ENCODE data around the gene FAN1.
"Not testable (repeated sequence)": the region's sequence is repeated elsewhere in the genome, so short reads cannot be mapped to it uniquely, and the experiment has no call there.

FAN1 gene
- 78.1 to 116 (median 99.3) reads per million in 3 experiments for total RNA-seq

- peak; percentile 67 for DNase-seq
These were observed at the start of gene FAN1 for GRCh38 chr15:30903497-30904187. TSS of gene FAN1 (plus strand) at chr15:30903915. CDS start at chr15:30904664, 749 bp downstream.

GRCh38 chr15:30859091-30859874 lies 44.4 kb upstream of the FAN1 start:
- DNase-seq, result peak; percentile 9

- no peak for DNase-seq
These were observed 38.5 kb upstream of the FAN1 start for GRCh38 chr15:30865257-30865656.

- DNase-seq, result no peak
These were observed 33.0 kb upstream of the FAN1 start for GRCh38 chr15:30870681-30871080.

DNA sequence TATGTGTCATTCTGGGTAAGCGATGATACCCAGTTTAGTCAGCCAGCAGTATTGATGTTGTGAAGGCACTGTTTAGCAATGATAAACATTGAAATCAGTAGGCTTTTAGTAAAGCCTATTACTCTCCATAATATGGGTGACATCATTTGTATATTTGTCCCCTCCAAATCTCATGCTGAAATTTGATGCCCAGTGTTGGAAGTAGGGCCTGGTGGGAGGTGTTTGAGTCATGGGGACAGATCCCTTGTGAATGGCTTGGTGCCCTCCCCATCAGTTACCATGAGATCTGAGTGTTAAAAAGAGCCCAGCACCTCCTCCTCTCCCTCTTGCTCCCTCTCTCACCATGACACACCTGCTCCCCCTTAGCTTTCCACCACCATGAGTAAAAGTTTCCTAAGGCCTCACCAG lies 31.4 kb upstream of the FAN1 start:
- DNase-seq, result no peak

- DNase-seq, result no peak
These were observed 26.6 kb upstream of the FAN1 start for GRCh38 chr15:30877070-30877469.

DNA sequence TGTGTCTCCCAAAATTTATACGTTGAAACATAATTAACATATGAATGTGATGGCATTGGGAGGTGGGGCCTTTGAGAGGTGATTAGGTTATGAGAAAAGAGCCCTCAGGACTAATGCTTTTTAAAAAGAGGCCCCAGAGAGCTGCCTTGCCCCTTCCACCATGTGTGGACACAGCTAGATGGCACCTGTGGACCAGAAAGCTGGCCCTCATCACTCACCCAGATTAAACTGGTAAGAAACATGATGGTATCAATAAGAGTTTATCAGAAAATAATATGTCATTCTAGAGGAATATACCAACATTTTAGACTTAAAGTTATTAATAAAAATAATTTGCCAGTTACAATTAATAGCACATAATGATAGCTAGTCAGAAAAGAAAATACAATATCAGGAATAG lies 25.2 kb upstream of the FAN1 start:
- no peak for DNase-seq

DNA sequence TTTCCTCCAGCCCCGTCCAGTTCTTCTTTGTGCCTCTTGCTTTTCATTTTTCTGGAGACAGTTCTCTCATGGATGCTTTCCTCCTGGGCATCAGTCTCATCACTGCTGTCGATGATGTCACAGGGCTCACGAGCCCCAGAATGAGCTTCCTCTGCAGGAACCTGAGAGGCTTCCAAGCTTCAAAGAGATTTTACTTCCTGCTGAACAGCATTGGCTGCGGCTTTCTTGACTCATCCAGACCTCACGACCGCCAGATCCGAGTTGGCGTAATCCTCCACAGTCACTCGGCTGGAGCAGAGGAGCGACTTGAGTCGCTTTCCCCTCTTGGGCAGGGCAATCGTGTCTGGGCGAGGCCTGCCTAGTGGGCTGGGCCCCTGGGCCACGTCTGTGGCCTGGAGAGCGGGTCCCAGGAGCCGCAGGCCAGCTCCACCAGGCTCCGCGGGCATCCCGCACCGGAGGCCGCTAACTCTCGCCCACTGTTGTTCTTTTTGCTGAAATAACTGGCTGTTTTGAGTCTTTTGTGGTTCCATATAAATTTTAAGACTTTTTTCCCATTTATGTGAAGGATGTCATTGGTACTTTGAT lies 20.8 kb upstream of the FAN1 start:
- DNase-seq, result peak; percentile 21

- DNase-seq, result not testable (repeated sequence)
These were observed 20.0 kb upstream of the FAN1 start for GRCh38 chr15:30883666-30884065.

DNA sequence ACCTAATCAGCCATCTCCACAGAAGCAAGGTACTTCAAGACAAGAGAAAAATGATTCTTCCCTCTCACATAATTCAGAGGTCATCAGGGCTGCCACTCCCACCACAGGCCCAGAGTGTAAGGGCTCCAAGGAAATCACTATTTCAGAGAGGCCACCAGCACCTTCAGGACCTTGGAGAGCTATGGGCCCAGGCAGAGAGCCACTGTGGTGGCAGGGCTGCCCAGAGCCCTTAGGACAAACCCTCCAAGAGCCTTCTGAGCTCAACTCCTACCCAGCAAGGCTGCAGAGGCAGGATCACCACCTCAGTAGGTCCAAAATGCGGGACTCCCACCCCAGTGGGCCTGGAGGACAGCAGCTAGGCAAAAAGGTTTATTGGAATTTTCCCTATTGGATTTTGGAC lies 17.9 kb upstream of the FAN1 start:
- no peak for DNase-seq

DNA sequence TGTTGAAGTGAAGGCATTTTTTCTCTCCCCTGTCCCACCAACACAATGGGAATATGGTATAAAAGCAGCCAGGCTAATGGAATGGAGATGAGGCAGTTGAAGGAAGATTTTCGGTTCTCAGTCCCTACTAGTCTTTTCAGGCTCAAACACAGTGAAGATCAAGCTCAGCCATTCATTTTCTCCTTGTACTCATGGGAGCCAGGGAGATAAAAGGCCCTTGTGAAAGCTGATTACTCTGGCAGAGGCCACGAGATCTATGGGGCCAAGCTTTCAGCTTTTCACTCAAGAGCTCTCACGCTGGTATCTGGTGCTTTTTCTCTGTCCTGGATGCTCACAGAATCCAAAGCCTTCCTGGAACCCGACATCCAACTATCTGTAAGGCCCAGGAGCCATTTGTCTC lies 14.5 kb upstream of the FAN1 start:
- no peak for DNase-seq

GRCh38 chr15:30895461-30896210 lies 8.1 kb upstream of the FAN1 start:
- no peak for DNase-seq

DNA sequence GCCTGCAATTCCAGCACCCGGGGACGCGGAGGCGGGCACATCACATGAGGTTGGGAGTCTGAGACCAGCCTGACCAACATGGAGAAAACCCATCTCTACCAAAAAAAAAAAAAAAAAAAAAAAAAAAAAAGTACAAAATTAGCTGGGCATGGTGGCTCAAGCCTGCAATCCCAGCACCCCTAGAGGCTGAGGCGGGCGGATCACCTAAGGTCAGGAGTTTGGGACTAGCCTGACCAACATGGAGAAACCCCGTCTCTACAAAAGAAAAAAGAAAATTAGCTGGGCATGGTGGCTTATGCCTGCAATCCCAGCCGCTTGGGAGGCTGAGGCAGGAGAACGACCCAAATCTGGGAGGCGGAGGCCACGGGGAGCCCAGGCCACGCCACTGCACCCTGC lies 7.5 kb upstream of the FAN1 start:
- DNase-seq, result no peak

- DNase-seq, result no peak
These were observed 1.8 kb upstream of the FAN1 start for GRCh38 chr15:30901889-30902288.

GRCh38 chr15:30904812-30905211 lies 1.1 kb downstream of the FAN1 start:
- DNase-seq, result no peak

DNA sequence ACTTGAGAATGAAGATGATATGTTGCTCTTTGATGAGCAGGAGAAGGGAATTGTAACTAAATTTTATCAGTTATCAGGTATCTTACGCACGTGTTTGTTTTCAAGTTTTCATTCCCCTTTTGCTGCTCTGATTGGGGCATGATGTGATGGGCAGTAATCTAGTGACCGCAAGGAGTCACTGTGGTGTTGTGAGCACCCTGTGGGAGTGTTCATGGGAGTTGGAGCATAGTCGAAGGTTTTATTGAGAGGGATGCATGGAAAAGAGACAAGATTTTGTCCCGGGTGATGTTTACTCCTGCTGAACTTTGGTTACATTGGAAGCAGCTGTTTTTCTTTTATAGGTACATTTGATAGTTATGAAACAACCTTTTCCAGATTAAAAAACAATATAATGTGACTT lies 2.1 kb downstream of the FAN1 start:
- DNase-seq, result no peak

- no peak for DNase-seq
These were observed 2.7 kb downstream of the FAN1 start for GRCh38 chr15:30906366-30906765.

GRCh38 chr15:30913761-30914160 lies 10.0 kb downstream of the FAN1 start:
- no peak for DNase-seq

DNA sequence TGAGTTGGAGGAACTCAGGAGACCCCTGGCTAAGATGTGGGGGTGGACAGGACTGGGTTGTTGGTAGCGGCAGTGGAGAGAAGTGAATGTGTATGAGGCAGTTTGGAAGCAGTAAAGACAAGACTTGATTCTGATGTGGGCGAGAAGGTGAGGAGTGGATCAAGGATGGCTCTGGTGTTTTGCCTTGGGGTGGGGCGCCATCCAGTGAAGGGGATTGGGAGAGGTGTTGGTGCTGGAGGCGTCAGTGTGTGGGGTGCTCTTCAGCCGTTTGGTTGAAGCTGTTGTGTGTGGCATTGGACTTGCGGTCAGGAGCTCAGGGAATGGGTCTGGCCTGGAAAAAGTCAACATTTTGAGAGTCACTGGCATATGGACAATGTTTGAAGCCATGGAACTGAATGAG lies 13.3 kb downstream of the FAN1 start:
- no peak for DNase-seq

GRCh38 chr15:30917675-30918074 lies 14.0 kb downstream of the FAN1 start:
- no peak for DNase-seq

- DNase-seq, result no peak
These were observed 14.7 kb downstream of the FAN1 start for GRCh38 chr15:30918366-30918765.

GRCh38 chr15:30919877-30920550 lies 16.3 kb downstream of the FAN1 start:
- DNase-seq, result no peak

GRCh38 chr15:30921106-30921505 lies 17.4 kb downstream of the FAN1 start:
- DNase-seq, result no peak
